ENCODE measurements around the gene TMEM243.

- TF ChIP-seq CTCF (IDR thresholded peaks at IDR 0.05; ENCODE audit: extremely low read depth in 1 of 2, insufficient read depth in 1 of 2, low read depth in 1 of 2, low read length in 2 of 2) (no peak), JUN (IDR thresholded peaks at IDR 0.05; ENCODE audit: borderline replicate concordance, insufficient read depth, insufficient read length, low read depth) (no peak), EZH2 (IDR thresholded peaks at IDR 0.05; ENCODE audit: borderline replicate concordance, low read depth, low read length, severe bottlenecking) (no peak), POLR2A (IDR thresholded peaks at IDR 0.05; ENCODE audit: low read depth, low read length) (no peak), MAX (IDR thresholded peaks at IDR 0.05; ENCODE audit: insufficient read depth, insufficient read length) (no peak)
Observed at GRCh38 chr7:87218796-87219544, 562 bp downstream of the TMEM243 start.

Measured in endothelial cell of umbilical vein (primary cell).